Head of caudate nucleus (tissue), 42 donors: Measurements from ENCODE around the gene BLTP3A.
"Not testable (repeated sequence)": the region's sequence is repeated elsewhere in the genome, so short reads cannot be mapped to it uniquely, and the experiment has no call there.

Source experiments
- DNase-seq, 42 donors: peaks; one replicate each; pipeline versions ENCODE4 v3.0.0 to v3.0.0-alpha.2; 2020 to 2021; ENCODE audit warnings: mixed read lengths in 7 of 42
- intact Hi-C: fragments of 100-400 bp; cut with DNase I; formaldehyde crosslinking; loops from one replicate; pipeline ENCODE4 v1.15.0; 2022

Gene BLTP3A

GRCh38 chr6:34791701-34792604 is at the start of gene BLTP3A:
Gene BLTP3A, plus strand, starts transcription at chr6:34792083. Its CDS starts 168 bp downstream, at chr6:34792251.
- intact Hi-C loops, result loop anchor here (10.0 kb wide), 1 partner anchor 93 kb away; the partner anchor contains the start of genes ANKS1A and TAF11
- DNase-seq, result peak in 41 of 42 donors; percentile 20 to 87 (median 73)

GRCh38 chr6:34742094-34742493 is 49.8 kb upstream of the BLTP3A start:
- intact Hi-C loops, result no loop called here
- no peak for DNase-seq

DNA sequence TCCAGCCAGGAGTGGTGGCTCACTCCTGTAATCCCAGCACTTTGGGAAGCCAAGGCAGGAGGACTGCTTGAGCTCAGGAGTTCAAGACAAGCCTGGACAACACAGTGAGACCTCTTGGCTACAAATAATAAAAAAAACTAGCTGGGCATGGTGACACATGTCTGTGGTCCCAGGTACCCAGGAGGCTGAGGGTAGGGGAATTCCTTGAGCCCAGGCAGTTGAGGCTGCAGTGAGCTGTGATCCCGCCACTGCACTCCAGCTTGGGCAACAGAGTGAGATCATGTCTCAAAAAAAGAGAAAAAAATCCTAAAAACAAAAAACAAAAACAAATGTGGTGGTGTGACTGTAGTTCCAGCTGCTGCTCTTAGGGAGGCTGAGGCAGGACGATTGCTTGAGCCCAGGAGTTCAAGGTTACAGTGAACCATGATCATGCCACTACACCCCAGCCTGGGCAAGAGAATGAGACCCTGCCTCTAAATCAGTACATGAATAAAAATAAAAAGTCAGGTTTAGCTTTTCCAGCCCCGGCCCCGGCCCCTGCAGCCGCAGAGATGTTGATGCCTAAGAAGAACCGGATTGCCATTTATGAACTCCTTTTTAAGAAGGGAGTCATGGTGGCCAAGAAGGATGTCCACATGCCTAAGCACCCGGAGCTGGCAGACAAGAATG is 48.1 kb upstream of the BLTP3A start:
- intact Hi-C loops, result no loop called here
- no peak for DNase-seq

DNA sequence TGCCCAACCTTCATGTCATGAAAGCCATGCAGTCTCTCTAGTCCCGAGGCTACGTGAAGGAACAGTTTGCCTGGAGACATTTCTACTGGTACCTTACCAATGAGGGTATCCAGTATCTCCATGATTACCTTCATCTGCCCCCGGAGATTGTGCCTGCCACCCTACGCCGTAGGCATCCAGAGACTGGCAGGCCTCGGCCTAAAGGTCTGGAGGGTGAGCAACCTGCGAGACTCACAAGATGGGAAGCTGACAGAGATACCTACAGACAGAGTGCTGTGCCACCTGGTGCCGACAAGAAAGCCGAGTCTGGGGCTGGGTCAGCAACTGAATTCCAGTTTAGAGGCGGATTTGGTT is 47.6 kb upstream of the BLTP3A start:
- intact Hi-C loops, result not testable (repeated sequence)
- DNase-seq, result peak in 1 of 42 donors; percentile 19

- intact Hi-C loops, result no loop called here
- DNase-seq, result no peak
These were observed 46.4 kb upstream of the BLTP3A start for GRCh38 chr6:34745277-34746103.

GRCh38 chr6:34746104-34746846 is 45.6 kb upstream of the BLTP3A start:
- intact Hi-C loops, result no loop called here

DNA sequence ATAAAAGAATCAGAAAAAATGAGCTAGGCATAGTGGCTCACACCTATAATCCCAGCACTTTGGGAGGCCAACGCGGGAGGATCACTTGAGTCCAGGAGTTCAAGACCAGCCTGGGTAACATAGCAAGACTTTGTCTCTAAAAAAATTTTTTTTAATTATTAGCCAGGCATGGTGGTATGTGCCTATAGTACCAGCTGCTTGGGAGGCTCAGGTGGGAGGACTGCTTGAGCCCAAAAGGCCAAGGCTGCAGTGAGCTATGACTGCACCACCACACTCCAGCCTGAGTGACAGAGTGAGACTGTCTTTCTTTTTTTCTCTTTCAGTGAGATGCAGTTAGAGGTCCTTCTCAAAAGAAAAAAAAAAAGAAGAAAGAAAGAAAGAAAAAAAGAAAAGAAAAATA is 43.1 kb upstream of the BLTP3A start:
- intact Hi-C loops, result no loop called here
- DNase-seq, result peak in 1 of 42 donors; percentile 9

More at GRCh38 chr6:34746104-34746846, 45.6 kb upstream of the BLTP3A start:
- no peak for DNase-seq

GRCh38 chr6:34756513-34756856 is 35.4 kb upstream of the BLTP3A start:
- peak in 5 of 42 donors; percentile 2 to 41 (median 12) for DNase-seq
- intact Hi-C loops, result loop anchor here (5.0 to 10.0 kb wide), 2 partner anchors 59 to 128 kb away; partner anchors contain the start of genes ANKS1A, ILRUN and TAF11

DNA sequence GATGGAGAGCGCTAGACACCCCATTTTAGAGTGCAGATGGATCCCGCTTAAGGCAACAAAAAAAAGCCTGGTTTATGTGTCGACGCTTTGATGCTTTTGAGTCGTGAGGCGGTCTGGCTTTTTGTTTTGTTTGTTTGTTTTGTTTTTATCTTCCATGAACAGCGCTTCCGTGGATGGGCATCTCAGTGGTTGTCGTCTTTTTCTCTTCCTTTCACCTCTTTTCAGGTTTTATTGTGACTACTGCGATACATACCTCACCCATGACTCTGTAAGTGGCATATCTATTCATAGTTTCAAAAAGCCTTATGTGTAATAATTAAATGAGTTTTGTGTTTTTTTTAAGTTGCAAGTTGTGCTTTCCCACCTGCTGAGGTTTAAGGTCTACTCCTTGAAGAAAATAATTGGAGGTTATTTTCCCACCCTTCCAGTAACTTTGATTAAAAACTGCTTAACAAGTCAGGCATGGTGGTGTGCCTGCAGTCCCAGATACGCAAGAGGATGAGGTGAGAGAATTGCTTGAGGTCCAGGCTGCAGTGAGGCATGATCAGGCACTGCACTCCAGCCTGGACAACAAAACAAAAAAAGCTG is 34.1 kb upstream of the BLTP3A start:
- intact Hi-C loops, result loop anchor here (5.0 to 10.0 kb wide), 2 partner anchors 60 to 127 kb away; partner anchors contain the start of genes ANKS1A, ILRUN and TAF11
- peak in 2 of 42 donors; percentile 1 to 15 for DNase-seq

DNA sequence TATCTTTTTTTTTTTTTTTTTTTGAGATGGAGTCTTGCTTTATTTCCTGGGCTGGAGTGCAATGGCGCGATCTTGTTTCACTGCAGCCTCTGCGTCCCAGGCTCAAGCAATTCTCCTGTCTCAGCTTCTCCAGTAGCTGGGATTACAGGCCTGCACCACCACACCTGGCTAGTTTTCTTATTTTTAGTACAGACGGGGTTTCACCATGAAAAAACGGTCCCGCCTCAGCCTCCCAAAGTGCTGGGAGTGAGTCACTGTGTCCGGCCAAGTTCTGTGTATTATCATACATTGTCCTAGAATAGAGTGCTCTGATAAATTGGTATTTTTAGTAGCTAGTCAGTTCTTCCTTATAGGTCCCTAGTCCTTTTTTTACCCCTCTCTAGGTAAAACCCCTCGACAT is 31.8 kb upstream of the BLTP3A start:
- DNase-seq, result peak in 2 of 42 donors; percentile 18

DNA sequence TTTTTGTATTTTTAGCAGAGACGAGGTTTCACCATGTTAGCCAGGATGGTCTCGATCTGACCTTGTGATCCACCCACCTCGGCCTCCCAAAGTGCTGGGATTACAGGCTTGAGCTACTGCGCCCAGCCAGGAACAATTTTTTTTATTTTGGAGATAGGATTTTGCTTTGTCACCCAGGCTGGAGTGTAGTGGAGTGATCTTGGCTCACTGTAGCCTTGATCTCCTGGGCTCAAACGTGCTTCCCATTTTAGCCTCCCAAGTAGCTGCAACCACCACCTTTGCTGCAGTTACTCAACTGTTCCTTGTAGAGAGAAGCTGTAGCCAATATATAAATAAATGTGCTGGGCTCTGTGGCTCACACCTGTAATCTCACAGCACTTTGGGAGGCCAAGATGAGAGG is 30.2 kb upstream of the BLTP3A start:
- intact Hi-C loops, result not testable (repeated sequence)
- DNase-seq, result peak in 1 of 42 donors; percentile 1

More for the DNA sequence above, 31.8 kb upstream of the BLTP3A start:
- intact Hi-C loops, result no loop called here

DNA sequence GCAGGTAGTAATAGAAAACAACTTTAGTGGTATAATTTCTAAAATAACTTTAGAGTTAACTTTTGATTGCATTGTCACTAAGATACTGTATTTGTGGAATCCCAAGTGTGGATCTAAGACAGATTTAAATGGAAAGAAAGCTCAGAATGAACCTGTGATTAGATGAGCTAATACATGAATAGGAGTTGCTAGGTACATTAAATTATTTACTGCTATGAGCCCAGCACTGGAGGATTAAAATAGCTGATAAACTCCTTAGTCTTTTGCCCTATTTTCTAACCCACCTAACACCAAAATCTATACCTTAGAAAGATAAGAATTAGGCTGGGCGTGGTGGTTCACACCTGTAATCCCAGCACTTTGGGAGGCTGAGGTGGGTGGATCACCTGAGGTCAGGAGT is 23.7 kb upstream of the BLTP3A start:
- no peak for DNase-seq
- intact Hi-C loops, result no loop called here

DNA sequence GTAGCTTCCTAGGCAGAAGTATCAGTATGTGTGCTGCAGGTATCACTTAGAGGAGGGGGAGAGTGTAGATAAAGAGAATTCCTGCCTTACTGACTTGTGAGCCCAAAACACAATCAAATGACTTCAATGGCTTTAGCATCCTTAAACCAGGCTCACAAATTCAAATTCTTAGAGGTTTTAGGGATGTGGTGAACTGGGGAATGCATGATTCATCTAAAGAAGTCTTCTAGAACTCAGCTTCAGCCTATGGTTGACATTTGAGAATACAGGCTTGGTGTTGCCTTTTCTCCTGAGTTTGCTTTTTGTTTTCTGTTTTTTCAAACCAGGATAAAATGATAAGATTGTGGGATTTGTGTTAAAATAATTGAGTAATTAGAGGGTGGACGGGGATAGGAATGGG is 20.2 kb upstream of the BLTP3A start:
- intact Hi-C loops, result no loop called here

GRCh38 chr6:34772940-34773339 is 18.9 kb upstream of the BLTP3A start:
- intact Hi-C loops, result no loop called here
- no peak for DNase-seq

More for the DNA sequence above, 20.2 kb upstream of the BLTP3A start:
- DNase-seq, result no peak

DNA sequence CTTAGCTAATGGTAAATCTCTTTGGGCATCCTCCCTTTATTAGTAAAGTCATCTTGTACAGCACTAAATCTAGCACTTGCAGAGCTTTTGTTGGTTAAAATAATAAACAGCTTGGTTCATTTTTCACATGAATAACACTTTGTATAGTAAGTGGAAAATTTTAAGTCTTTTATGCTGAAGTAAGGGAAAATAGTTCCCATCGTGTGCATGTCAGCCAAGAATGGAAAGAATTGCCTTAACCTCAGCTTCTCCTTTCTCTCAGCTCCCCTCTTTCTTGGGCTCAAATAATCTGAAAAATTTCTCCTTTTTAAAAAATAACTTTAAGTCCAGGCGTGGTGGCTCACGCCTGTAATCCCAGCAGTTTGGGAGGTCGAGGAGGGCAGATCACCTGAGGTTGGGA is 18.0 kb upstream of the BLTP3A start:
- intact Hi-C loops, result no loop called here
- no peak for DNase-seq

DNA sequence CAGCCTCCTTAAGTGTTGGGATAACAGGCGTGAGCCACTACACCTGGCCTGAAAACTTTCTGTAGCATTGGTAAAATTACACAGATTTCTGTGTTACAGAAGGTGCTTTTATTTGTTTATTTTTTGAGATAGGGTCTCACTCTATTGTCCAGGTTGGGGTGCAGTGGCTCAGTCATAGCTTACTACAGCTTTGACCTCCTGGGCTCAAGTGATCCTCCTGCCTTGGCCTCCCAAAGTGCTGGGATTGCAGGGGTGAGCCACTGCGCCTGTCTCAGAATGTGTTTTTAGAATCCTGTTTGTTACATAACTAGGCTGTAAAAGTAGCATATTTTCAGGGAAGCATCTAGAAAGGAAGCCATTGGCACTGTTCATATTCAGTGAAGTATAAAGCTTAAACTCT is 16.9 kb upstream of the BLTP3A start:
- peak in 1 of 42 donors; percentile 2 for DNase-seq
- intact Hi-C loops, result no loop called here

DNA sequence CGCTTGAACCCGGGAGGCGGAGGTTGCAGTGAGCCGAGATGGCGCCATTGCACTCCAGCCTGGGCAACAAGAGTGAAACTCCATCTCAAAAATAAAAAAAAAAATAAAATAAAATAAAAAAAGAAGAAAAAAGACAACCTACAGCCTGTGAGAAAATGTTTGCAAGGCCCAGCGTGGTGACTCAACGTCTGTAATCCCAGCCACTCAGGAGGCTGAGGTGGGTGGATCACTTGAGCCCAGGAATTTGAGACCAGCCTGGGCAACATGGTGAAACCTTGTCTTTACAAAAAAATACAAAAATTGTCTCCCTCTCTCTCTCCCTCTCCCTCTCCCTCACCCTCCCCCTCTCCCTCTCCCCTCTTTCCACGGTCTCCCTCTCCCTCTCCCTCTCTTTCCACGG is 6.5 kb upstream of the BLTP3A start:
- DNase-seq, intact Hi-C loops: not testable (repeated sequence)

DNA sequence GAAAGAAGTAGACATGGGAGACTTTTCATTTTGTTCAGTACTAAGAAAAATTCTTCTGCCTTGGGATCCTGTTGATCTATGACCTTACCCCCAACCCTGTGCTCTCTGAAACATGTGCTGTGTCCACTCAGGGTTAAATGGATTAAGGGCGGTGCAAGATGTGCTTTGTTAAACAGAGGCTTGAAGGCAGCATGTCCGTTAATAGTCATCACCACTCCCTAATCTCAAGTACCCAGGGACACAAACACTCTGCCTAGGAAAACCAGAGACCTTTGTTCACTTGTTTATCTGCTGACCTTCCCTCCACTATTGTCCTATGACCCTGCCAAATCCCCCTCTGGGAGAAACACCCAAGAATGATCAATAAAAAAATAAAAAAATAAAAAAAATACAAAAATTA is 4.7 kb upstream of the BLTP3A start:
- DNase-seq, intact Hi-C loops: not testable (repeated sequence)
